LHCN-M2 (cell line): ENCODE measurements around the gene HPRT1. TPM values are rescaled to one million over a fixed set of nuclear protein-coding genes. Genes with fewer than 3 reads are reported as not detected.
"Not testable (repeated sequence)": the region's sequence is repeated elsewhere in the genome, so short reads cannot be mapped to it uniquely, and the experiment has no call there.

Experiments used
- DNase-seq: peaks from one replicate; pipeline ENCODE4 v3.0.0-alpha.2; 2012; ENCODE audit warnings: low read depth
- polyA plus RNA-seq: library from polyadenylated mRNA; unstranded; fragments of >200 nt; gene quantifications from one replicate; pipeline ENCODE4 v1.2.1, GENCODE V29; 2012; ENCODE audit warnings: missing spikeins
- total RNA-seq: library from RNA; depleted of rRNA; stranded (reverse); fragments of >200 nt; gene quantifications from 2 replicates; pipeline ENCODE4 v1.2.3, GENCODE V29; 2014; rRNA removed

The HPRT1 gene
- total RNA-seq = 8.8 and 9.0 TPM in 2 replicates
- polyA plus RNA-seq = 24.2 TPM

GRCh38 chrX:134460005-134460861 is at the start of gene HPRT1:
HPRT1 (plus strand) TSS chrX:134460165; CDS start chrX:134460312, 147 bp downstream.
- peak; percentile 62 for DNase-seq

- no peak for DNase-seq
These were observed 43.9 kb upstream of the HPRT1 start for GRCh38 chrX:134416087-134416486.

GRCh38 chrX:134418317-134419113 is 41.5 kb upstream of the HPRT1 start:
- DNase-seq = no peak

- no peak for DNase-seq
These were observed 40.2 kb upstream of the HPRT1 start for GRCh38 chrX:134419784-134420183.

- DNase-seq = peak; percentile 10
These were observed 36.4 kb upstream of the HPRT1 start for GRCh38 chrX:134423606-134424005.

- DNase-seq = no peak
These were observed 33.7 kb upstream of the HPRT1 start for GRCh38 chrX:134426281-134426680.

GRCh38 chrX:134431894-134432293 is 28.1 kb upstream of the HPRT1 start:
- peak; percentile 51 for DNase-seq

GRCh38 chrX:134435894-134436293 is 24.1 kb upstream of the HPRT1 start:
- DNase-seq = no peak

- DNase-seq = no peak
These were observed 16.9 kb upstream of the HPRT1 start for GRCh38 chrX:134443020-134443419.

GRCh38 chrX:134443461-134443860 is 16.5 kb upstream of the HPRT1 start:
- no peak for DNase-seq

GRCh38 chrX:134444681-134445080 is 15.3 kb upstream of the HPRT1 start:
- no peak for DNase-seq

GRCh38 chrX:134452596-134452995 is 7.4 kb upstream of the HPRT1 start:
- no peak for DNase-seq

GRCh38 chrX:134453631-134454030 is 6.3 kb upstream of the HPRT1 start:
- DNase-seq = no peak

GRCh38 chrX:134454506-134454905 is 5.5 kb upstream of the HPRT1 start:
- no peak for DNase-seq

GRCh38 chrX:134457708-134458107 is 2.3 kb upstream of the HPRT1 start:
- no peak for DNase-seq

- no peak for DNase-seq
These were observed 321 bp upstream of the HPRT1 start for GRCh38 chrX:134459683-134460004.

- peak; percentile 2 for DNase-seq
These were observed 876 bp downstream of the HPRT1 start for GRCh38 chrX:134460862-134461220.

GRCh38 chrX:134461437-134461836 is 1.5 kb downstream of the HPRT1 start:
- no peak for DNase-seq

GRCh38 chrX:134462927-134463326 is 3.0 kb downstream of the HPRT1 start:
- no peak for DNase-seq

- not testable (repeated sequence) for DNase-seq
These were observed 4.5 kb downstream of the HPRT1 start for GRCh38 chrX:134464453-134464852.

- DNase-seq = peak; percentile 28
These were observed 9.5 kb downstream of the HPRT1 start for GRCh38 chrX:134469486-134469885.

GRCh38 chrX:134470013-134470412 is 10.0 kb downstream of the HPRT1 start:
- DNase-seq = no peak

- DNase-seq = no peak
These were observed 12.1 kb downstream of the HPRT1 start for GRCh38 chrX:134472041-134472440.
